Activated naive CD8-positive, alpha-beta T cell (primary cell): Measurements from ENCODE around the gene MARCHF11.

Experiments
- H3K27ac Mint-ChIP-seq: one replicate; pipeline ENCODE4 v1.8.0; 2021; ENCODE audit warnings: mixed read lengths
- H3K27me3 Mint-ChIP-seq: one replicate; pipeline ENCODE4 v1.8.0; 2021; ENCODE audit warnings: mixed read lengths
- H3K36me3 Mint-ChIP-seq: one replicate; pipeline ENCODE4 v1.8.0; 2021; ENCODE audit warnings: mixed read lengths
- H3K4me1 Mint-ChIP-seq: one replicate; pipeline ENCODE4 v1.8.0; 2021; ENCODE audit warnings: low read depth, mixed read lengths
- H3K4me3 Mint-ChIP-seq: one replicate; pipeline ENCODE4 v1.8.0; 2021; ENCODE audit warnings: mild to moderate bottlenecking, mixed read lengths
- H3K9me3 Mint-ChIP-seq: one replicate; pipeline ENCODE4 v1.8.0; 2021; ENCODE audit warnings: low read depth, mixed read lengths

Gene MARCHF11

GRCh38 chr5:16179511-16179935 lies at the start of gene MARCHF11:
Gene MARCHF11, minus strand, starts transcription at chr5:16179791. Its CDS starts 216 bp downstream, at chr5:16179575.
- no peak within 1 kb of the TSS for H3K27ac Mint-ChIP-seq
- H3K27me3 Mint-ChIP-seq = peaks cover 37% of the 10 kb centered on the region
- H3K36me3 Mint-ChIP-seq = peaks cover 6% of the 10 kb centered on the region
- peak within 1 kb of the TSS; percentile 48 for H3K4me3 Mint-ChIP-seq
- H3K4me1 Mint-ChIP-seq = peaks cover 7% of the 10 kb centered on the region
- H3K9me3 Mint-ChIP-seq = no peaks in the 10 kb centered on the region

DNA sequence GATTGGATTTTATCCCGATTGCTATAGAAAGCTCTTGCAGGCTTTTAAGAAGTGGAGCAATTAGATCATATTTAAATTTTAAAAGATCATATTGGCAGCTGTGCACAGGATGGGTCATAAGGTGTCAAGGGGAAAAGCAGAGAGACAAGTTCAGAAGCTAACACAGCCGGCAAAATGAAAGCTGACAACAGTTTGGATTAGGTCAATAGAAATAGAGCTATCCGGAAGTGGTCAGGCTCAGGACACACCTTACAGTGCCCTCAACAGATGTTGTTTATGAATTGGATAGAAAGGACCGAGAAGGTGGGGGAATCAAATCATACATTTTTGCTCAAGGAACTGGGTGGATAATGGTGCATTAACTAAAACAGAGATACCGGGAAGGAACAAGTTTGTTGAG lies 46.3 kb upstream of the MARCHF11 start:
- Mint-ChIP-seq H3K9me3 (peaks cover 3% of the 10 kb centered on the region), H3K27ac (no peak overlapping the region), H3K4me3 (no peak overlapping the region)

GRCh38 chr5:16192311-16192710 lies 12.7 kb upstream of the MARCHF11 start:
- H3K9me3 Mint-ChIP-seq = no peaks in the 10 kb centered on the region
- H3K4me3 Mint-ChIP-seq = no peak overlapping the region
- H3K27me3 Mint-ChIP-seq = peaks cover 6% of the 10 kb centered on the region
- no peaks in the 10 kb centered on the region for H3K36me3 Mint-ChIP-seq
- no peaks in the 10 kb centered on the region for H3K4me1 Mint-ChIP-seq
- no peak overlapping the region for H3K27ac Mint-ChIP-seq

More for the DNA sequence above, 46.3 kb upstream of the MARCHF11 start:
- no peaks in the 10 kb centered on the region for H3K36me3 Mint-ChIP-seq
- H3K4me1 Mint-ChIP-seq = no peaks in the 10 kb centered on the region
- H3K27me3 Mint-ChIP-seq = peaks cover 3% of the 10 kb centered on the region

DNA sequence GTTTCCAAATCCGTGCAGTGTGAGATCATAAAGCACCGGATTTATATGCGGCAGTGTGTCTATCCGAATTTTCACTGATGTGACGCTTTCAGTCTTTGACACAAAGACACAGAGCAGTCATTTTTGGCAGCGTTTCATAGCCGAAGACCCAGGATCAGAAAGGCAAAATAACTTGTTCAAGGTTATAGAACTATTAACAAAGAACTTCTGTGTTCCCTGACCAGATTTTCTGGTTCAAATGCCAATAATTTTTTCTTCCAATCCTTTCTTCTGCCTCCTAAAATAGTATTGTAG lies 1.1 kb upstream of the MARCHF11 start:
- H3K4me1 Mint-ChIP-seq = peaks cover 7% of the 10 kb centered on the region
- H3K27me3 Mint-ChIP-seq = peaks cover 34% of the 10 kb centered on the region
- H3K9me3 Mint-ChIP-seq = no peaks in the 10 kb centered on the region
- peaks cover 6% of the 10 kb centered on the region for H3K36me3 Mint-ChIP-seq
- H3K4me3 Mint-ChIP-seq = no peak overlapping the region
- H3K27ac Mint-ChIP-seq = no peak overlapping the region

- Mint-ChIP-seq H3K27ac (no peak overlapping the region), H3K9me3 (no peaks in the 10 kb centered on the region), H3K27me3 (peaks cover 37% of the 10 kb centered on the region), H3K4me3 (no peak overlapping the region), H3K4me1 (peaks cover 7% of the 10 kb centered on the region), H3K36me3 (peaks cover 6% of the 10 kb centered on the region)
Observed at GRCh38 chr5:16179936-16180788, 571 bp upstream of the MARCHF11 start.

DNA sequence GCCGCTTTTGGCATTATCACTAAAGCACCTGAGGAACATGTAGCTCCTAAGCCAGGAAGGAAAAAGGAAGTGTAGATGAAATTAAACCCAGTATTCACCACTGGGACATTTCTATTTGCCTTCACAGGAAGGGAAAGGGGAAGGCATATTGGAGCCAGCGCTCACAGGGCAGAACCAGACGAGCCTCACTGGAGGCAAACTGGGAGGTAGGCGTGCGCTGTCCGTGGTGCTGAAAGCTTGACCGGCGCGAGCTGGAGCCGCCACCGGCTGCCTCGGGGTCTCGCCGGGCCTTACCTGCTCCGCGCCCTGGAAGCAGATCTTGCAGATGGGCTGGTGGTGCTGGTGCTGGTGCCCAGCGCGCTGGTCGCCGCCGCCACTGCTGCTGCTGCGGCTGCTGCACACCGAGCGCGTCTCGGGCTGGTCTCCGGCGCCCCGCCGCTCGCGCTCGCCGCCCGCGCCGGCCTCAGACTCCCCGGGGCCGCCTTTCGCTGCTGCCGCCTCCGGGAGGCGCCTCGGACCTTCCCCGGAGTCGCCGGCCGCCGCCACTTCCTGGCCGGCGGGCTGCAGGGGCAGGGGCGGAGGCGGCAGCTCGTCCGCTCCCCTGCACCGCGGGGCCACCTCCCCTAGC lies 732 bp downstream of the MARCHF11 start:
- Mint-ChIP-seq H3K9me3 (no peaks in the 10 kb centered on the region), H3K36me3 (peaks cover 6% of the 10 kb centered on the region), H3K27ac (no peak overlapping the region), H3K27me3 (peaks cover 39% of the 10 kb centered on the region), H3K4me1 (peaks cover 7% of the 10 kb centered on the region), H3K4me3 (peak overlapping the region; percentile 48)

GRCh38 chr5:16169550-16169949 lies 10.0 kb downstream of the MARCHF11 start:
- Mint-ChIP-seq H3K27me3 (peaks cover 6% of the 10 kb centered on the region), H3K4me1 (no peaks in the 10 kb centered on the region), H3K4me3 (no peak overlapping the region), H3K27ac (no peak overlapping the region), H3K36me3 (no peaks in the 10 kb centered on the region), H3K9me3 (no peaks in the 10 kb centered on the region)

DNA sequence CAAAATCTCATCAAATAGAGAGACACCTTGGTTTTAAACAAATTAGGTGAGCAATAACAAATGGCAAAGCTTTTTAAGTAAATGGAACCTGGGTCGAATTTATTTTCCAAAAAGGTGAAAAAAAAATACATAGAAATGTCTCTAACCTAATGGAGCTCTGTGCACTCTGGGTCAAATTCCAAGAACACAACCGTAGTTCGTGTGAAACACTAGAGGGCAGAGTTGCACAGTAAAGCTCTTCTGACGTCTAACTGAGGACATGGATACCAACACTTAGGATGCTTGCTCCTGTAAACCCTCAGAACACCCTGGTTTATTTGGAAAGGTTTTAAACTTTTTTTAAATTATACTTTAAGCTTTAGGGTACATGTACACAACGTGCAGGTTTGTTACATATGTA lies 18.9 kb downstream of the MARCHF11 start:
- Mint-ChIP-seq H3K27me3 (peaks cover 4% of the 10 kb centered on the region), H3K4me3 (no peak overlapping the region), H3K27ac (no peak overlapping the region), H3K36me3 (no peaks in the 10 kb centered on the region), H3K9me3 (no peaks in the 10 kb centered on the region), H3K4me1 (no peaks in the 10 kb centered on the region)

- Mint-ChIP-seq H3K4me3 (no peak overlapping the region), H3K27ac (no peak overlapping the region), H3K36me3 (no peaks in the 10 kb centered on the region), H3K4me1 (no peaks in the 10 kb centered on the region), H3K9me3 (no peaks in the 10 kb centered on the region), H3K27me3 (peaks cover 4% of the 10 kb centered on the region)
Observed at GRCh38 chr5:16159636-16160035, 20.0 kb downstream of the MARCHF11 start.

DNA sequence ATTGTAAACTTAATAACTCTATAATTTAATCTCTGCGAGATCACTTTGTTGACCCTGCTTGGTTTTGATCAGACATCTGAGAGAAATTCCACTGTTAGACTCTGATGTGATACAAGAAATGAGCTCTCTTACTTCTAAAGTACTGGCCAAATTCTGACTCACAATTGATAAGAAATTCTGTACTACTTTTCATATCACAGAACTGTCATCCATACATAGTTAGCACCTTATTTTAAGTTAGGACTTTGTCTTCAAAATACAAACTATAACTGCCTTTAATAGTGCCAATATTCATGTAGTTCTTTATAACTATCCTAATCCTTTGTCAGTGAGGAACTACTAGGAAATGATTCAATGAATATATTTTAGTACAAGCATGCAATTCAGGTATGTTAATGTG lies 23.4 kb downstream of the MARCHF11 start:
- Mint-ChIP-seq H3K4me3 (no peak overlapping the region), H3K27me3 (peaks cover 7% of the 10 kb centered on the region), H3K4me1 (no peaks in the 10 kb centered on the region), H3K36me3 (no peaks in the 10 kb centered on the region), H3K27ac (no peak overlapping the region), H3K9me3 (no peaks in the 10 kb centered on the region)

DNA sequence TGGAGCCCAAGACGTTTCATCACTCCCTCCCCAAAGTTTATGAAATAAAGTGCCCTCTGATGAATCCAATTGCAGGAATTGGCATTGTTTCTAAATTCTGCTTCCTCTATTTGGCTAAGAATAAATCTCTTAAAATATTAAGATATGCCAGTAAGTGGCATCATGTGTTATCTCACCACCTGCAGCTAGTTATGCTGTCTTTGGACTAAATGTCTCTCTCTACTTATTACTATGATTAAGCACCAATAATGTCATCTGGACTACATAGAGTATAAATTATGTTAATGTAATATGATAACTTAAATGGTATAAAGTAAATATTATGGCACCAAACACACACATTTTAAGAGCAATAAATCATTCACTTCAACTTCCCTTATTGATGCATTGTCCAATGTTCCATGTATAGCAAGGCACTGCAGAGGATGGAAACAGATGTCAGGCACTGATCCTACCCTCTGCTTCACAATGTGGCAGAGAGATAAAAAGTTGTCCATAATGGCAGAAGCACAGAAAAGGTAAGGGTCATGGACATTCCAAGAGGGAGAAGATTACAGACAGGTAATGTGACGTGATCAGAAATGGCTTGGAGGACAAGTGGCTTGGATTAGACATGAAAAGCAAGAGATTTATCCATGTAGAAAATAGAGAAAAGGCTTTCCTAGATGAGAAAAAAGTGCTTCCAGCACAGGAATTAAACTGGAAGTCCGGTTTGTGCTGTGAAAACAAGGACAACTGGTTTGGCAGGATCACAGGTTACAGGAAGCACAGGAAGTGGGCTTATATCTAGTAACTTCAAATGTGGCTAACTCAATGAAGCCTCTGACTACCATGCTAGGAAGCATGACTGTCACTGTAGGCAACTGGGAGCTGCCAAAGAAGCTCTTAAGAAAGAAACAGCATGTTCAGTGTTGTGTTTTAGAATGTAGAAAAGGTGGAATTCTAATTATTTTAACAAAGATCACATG lies 26.7 kb downstream of the MARCHF11 start:
- Mint-ChIP-seq H3K4me1 (no peaks in the 10 kb centered on the region), H3K9me3 (no peaks in the 10 kb centered on the region), H3K27me3 (peaks cover 7% of the 10 kb centered on the region), H3K36me3 (no peaks in the 10 kb centered on the region), H3K27ac (no peak overlapping the region), H3K4me3 (no peak overlapping the region)

DNA sequence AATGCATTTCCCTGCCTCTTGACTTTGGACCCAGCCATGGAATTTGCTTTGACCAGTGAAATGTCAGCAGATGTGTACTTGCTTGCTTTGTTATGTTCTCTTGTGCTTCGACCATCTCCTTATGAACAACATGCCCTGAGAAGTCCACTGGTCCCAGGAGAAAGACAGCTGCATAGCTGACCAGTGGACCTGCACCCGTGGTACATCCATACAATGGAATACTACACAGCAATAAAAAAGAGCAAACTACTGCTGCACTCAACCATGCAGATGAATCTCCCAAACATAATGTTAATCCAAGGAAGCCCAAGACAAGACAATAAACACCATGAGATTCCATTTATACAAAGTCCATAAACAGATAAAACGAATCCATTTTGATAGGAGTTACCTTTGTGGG lies 30.0 kb downstream of the MARCHF11 start:
- Mint-ChIP-seq H3K36me3 (no peaks in the 10 kb centered on the region), H3K27me3 (peaks cover 4% of the 10 kb centered on the region), H3K9me3 (no peaks in the 10 kb centered on the region), H3K4me3 (no peak overlapping the region), H3K27ac (no peak overlapping the region), H3K4me1 (no peaks in the 10 kb centered on the region)

- Mint-ChIP-seq H3K27ac (no peak overlapping the region), H3K27me3 (peaks cover 2% of the 10 kb centered on the region), H3K4me3 (no peak overlapping the region), H3K9me3 (no peaks in the 10 kb centered on the region), H3K4me1 (no peaks in the 10 kb centered on the region), H3K36me3 (no peaks in the 10 kb centered on the region)
Observed at GRCh38 chr5:16147179-16147900, 32.3 kb downstream of the MARCHF11 start.

DNA sequence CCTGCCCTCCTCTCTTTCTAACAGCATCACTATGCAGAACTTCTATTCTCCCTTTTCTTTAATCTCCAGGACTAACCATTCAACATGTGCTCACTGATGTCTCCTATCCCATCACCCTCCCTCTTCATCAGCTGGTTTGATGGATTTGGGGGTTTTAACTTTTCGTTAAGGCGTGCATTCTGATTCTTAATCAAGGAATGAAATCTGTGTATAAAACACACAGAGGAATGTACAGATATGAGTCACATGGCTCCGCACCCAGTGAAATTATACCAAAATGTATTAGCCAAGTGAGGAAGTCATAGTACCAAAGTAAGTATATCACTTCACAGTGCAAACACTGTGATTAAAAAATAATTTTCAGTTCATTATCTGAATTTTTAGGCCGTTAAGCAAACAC lies 35.2 kb downstream of the MARCHF11 start:
- Mint-ChIP-seq H3K9me3 (peaks cover 3% of the 10 kb centered on the region), H3K27me3 (peaks cover 1% of the 10 kb centered on the region), H3K36me3 (no peaks in the 10 kb centered on the region), H3K4me1 (peaks cover 1% of the 10 kb centered on the region), H3K4me3 (no peak overlapping the region), H3K27ac (no peak overlapping the region)
